K562 (cell line): ENCODE measurements around the gene PI16. TPM values are rescaled to one million over a fixed set of nuclear protein-coding genes. Genes with fewer than 3 reads are reported as not detected.

Source experiments
- ATAC-seq: fragments of 200-7000 bp; cut with Tn5 transposase; 3 replicates; pipeline ENCODE4 v1.9.1; 2020; ENCODE audit warnings: moderate library complexity
- BruUV-seq: library from RNA; stranded (reverse); fragments of 400-500 nt; replicated peaks from 2 replicates; lab custom pipeline; 2021; lab: Mats Ljungman, UMichigan
- CTCF ChIA-PET: fragments of 300-600 bp; formaldehyde crosslinking; extraction: SDS; loops from one replicate; lab custom pipeline; 2021; ENCODE audit warnings: low intra/inter-chr PET ratio; lab: Yijun Ruan, JAX
- POLR2A ChIA-PET: fragments of 300-600, 350-650 bp; sonication (Branson Sonifier 250); formaldehyde crosslinking; extraction: SDS; loops from one replicate; lab custom pipeline; 2021; ENCODE audit warnings: antibody characterized with exemption, inconsistent platforms; lab: Yijun Ruan, JAX
- DNase-seq, 4 experiments: peaks; one replicate each; pipeline versions ENCODE4 v3.0.0 to v3.0.0-alpha.2; 2011 to 2018; ENCODE audit warnings: low spot score in 3 of 4, mixed read lengths in 3 of 4; ENCODE audit errors: extremely low read depth in 1 of 4
- FAIRE-seq: peaks from 2 replicates; lab custom pipeline; 2011; peaks lifted over from hg19 to GRCh38; lab: Jason Lieb, UNC
- H2AFZ ChIP-seq: 2 replicates; pipeline ENCODE4 v1.6.0; 2011; ENCODE audit warnings: low read depth, low read length, control low read depth, inconsistent platforms
- H3K27ac ChIP-seq: fragments of 200-600 bp; 3 replicates; pipeline ENCODE4 v1.8.0; 2011; ENCODE audit warnings: low read depth, mild to moderate bottlenecking, control low read depth, inconsistent platforms, low read length, moderate library complexity, mixed read lengths; ENCODE audit errors: extremely low read depth
- H3K27me3 ChIP-seq, 2 experiments: fragments of 300-600 bp in 1 of 2; 2 replicates in 1 of 2; 3 replicates in 1 of 2; pipeline versions ENCODE4 v1.6.0 to v1.8.0; 2011; ENCODE audit warnings: inconsistent platforms in 2 of 2, low read length in 2 of 2, mild to moderate bottlenecking in 1 of 2, mixed read lengths in 1 of 2, moderate library complexity in 1 of 2; ENCODE audit not compliant: control insufficient read depth in 2 of 2, insufficient read depth in 2 of 2
- H3K36me3 ChIP-seq: fragments of 300-600 bp; 3 replicates; pipeline ENCODE4 v1.8.0; 2011; ENCODE audit warnings: mild to moderate bottlenecking, low read length, inconsistent platforms; ENCODE audit not compliant: control insufficient read depth, insufficient read depth
- H3K4me1 ChIP-seq, 2 experiments: fragments of 200-600 bp in 1 of 2; replicated peaks in 1 of 2; 2 replicates in 1 of 2; 3 replicates in 1 of 2; pipeline versions ENCODE4 v1.5.1 to v1.8.0; 2011; ENCODE audit warnings: inconsistent platforms in 2 of 2, low read length in 2 of 2, mild to moderate bottlenecking in 1 of 2, mixed read lengths in 1 of 2, moderate library complexity in 1 of 2; ENCODE audit not compliant: control insufficient read depth in 2 of 2, insufficient read depth in 2 of 2
- H3K4me2 ChIP-seq: 2 replicates; pipeline ENCODE4 v1.6.1; 2011; ENCODE audit warnings: low read length, control low read depth, inconsistent platforms, mixed read lengths; ENCODE audit not compliant: insufficient read depth
- H3K4me3 ChIP-seq: fragments of 200-600 bp; sonication (generic), shearing (Covaris generic); 2 replicates; pipeline ENCODE4 v1.5.1; 2016; ENCODE audit warnings: control low read depth, inconsistent platforms
- H3K79me2 ChIP-seq: fragments of 200-600 bp; 3 replicates; pipeline ENCODE4 v1.8.0; 2011; ENCODE audit warnings: low read length, inconsistent platforms; ENCODE audit not compliant: control insufficient read depth, insufficient read depth
- H3K9ac ChIP-seq, 2 experiments: 2 replicates each; pipeline versions ENCODE4 v1.6.0 to v1.6.1; 2011; ENCODE audit warnings: low read depth in 2 of 2, low read length in 2 of 2, control low read depth in 1 of 2, inconsistent platforms in 1 of 2, mild to moderate bottlenecking in 1 of 2, mixed read lengths in 1 of 2; ENCODE audit not compliant: insufficient read depth in 1 of 2
- H3K9me1 ChIP-seq: one replicate; pipeline ENCODE4 v1.6.0; 2011; ENCODE audit warnings: inconsistent platforms, mild to moderate bottlenecking, low read length, moderate library complexity; ENCODE audit not compliant: control insufficient read depth, insufficient read depth
- H3K9me3 ChIP-seq: replicated peaks from 2 replicates; pipeline ENCODE4 v1.5.1; 2011; ENCODE audit warnings: low read depth, low read length, inconsistent platforms; ENCODE audit not compliant: control insufficient read depth, insufficient read depth
- H4K20me1 ChIP-seq: replicated peaks from 2 replicates; pipeline ENCODE4 v1.6.1; 2011; ENCODE audit warnings: low read length, inconsistent platforms, mixed read lengths; ENCODE audit not compliant: control insufficient read depth, insufficient read depth
- ATF3 ChIP-seq, 2 experiments: fragments of 450-650 bp in 1 of 2; sonication (generic) in 1 of 2; formaldehyde crosslinking in 1 of 2; IDR thresholded peaks in 1 of 2; conservative IDR thresholded peaks in 1 of 2; 2 replicates each; pipeline versions ENCODE4 v1.6.1 to v1.8.1; 2016 to 2023; ENCODE audit warnings: mild to moderate bottlenecking in 2 of 2, moderate library complexity in 2 of 2, inconsistent platforms in 1 of 2, missing genetic modification reagents in 1 of 2
- CEBPB ChIP-seq: fragments of 450-650 bp; IDR thresholded peaks from 2 replicates; pipeline ENCODE4 v1.6.1; 2016; ENCODE audit warnings: missing genetic modification characterization, missing compliant biosample characterization
- JUND ChIP-seq, 2 experiments: IDR thresholded peaks; 2 replicates in 1 of 2; 3 replicates in 1 of 2; pipeline ENCODE4 v1.6.1; 2011; ENCODE audit warnings: borderline replicate concordance in 2 of 2, low read depth in 2 of 2, low read length in 2 of 2, improper control_type of control experiment in 1 of 2, missing biosample characterization in 1 of 2, missing genetic modification characterization in 1 of 2, missing genetic modification reagents in 1 of 2
- TAF7 ChIP-seq: fragments of 450-650 bp; IDR thresholded peaks from 2 replicates; pipeline ENCODE4 v1.6.1; 2016; ENCODE audit warnings: missing genetic modification characterization, missing compliant biosample characterization
- ZNF445 ChIP-seq: fragments of 250-450 bp; sonication (Bioruptor Pico); IDR thresholded peaks from 2 replicates; pipeline ENCODE4 v1.4.0; 2020; ENCODE audit warnings: low read depth, mild to moderate bottlenecking, moderate library complexity
- WGBS: fragments of 100-300 bp; shearing (Covaris generic); methylation state at CpG from one replicate; pipeline ENCODE4 v1.1.6; 2016; ENCODE audit warnings: low coverage, mixed read lengths; ENCODE audit not compliant: insufficient coverage; ENCODE audit errors: missing lambda C conversion rate; 5-methylcytosine and 5-hydroxymethylcytosine counted together
- in situ Hi-C: fragments of 300-500 bp; cut with MboI; formaldehyde crosslinking; loops from 4 replicates; pipeline ENCODE4 v1.15.0; 2018; ENCODE audit warnings: inconsistent platforms, mixed read lengths
- intact Hi-C: fragments of 100-400 bp; cut with micrococcal nuclease; formaldehyde crosslinking; loops from 2 replicates; pipeline ENCODE4 v1.14.2; 2022
- polyA plus RNA-seq, 8 experiments: library from polyadenylated mRNA; depleted of rRNA in 4 of 8; stranded (reverse) in 5 of 8; unstranded in 3 of 8; fragments of >200 nt; fragmentation: Nextera tagmentation in 2 of 8; fragmentation: Illumina TruSeq in 1 of 8; extraction: Ambion mirVana in 2 of 8; extraction: Trizol in 1 of 8; gene quantifications; 2 replicates each; pipeline versions ENCODE4 v1.2.1 to v1.2.3, GENCODE V29; 2011 to 2014; ENCODE audit warnings: inconsistent platforms in 1 of 8, missing spikeins in 1 of 8
- total RNA-seq, 7 experiments: library from RNA; depleted of rRNA in 6 of 7; stranded (reverse); fragments of >200 nt in 6 of 7; fragmentation: Illumina TruSeq in 2 of 7; extraction: Trizol in 2 of 7; gene quantifications; 2 replicates each; pipeline versions ENCODE4 v1.2.1 to v1.2.3, GENCODE V29; 2011 to 2021; ENCODE audit warnings: low replicate concordance in 1 of 7

PI16 gene
- total and polyA plus RNA-seq, 9 of the 15 experiments (the other 6 are each of a cell fraction or from before 2014, with no cell fraction given), result 0.06 to 0.18 TPM; not detected in 7

GRCh38 chr6:36920049-36920448, 34.5 kb upstream of the PI16 start:
- no peak overlapping the region for H3K4me2 ChIP-seq
- CTCF ChIA-PET, result no interaction called here
- 79% methylated on average over 4 of the region's 4 CpGs for WGBS

GRCh38 chr6:36920546-36920945, 34.0 kb upstream of the PI16 start:
- Histone ChIP-seq H3K9me3 (no peaks in the 10 kb centered on the region), H3K9me1 (no peaks in the 10 kb centered on the region), H2AFZ (no peak overlapping the region), H3K9ac (no peak overlapping the region), H3K4me1 (no peaks in the 10 kb centered on the region), H4K20me1 (no peaks in the 10 kb centered on the region), H3K4me2 (no peak overlapping the region), H3K36me3 (peaks cover 91% of the 10 kb centered on the region), H3K4me3 (no peak overlapping the region), H3K79me2 (no peaks in the 10 kb centered on the region), H3K27me3 (no peaks in the 10 kb centered on the region), H3K27ac (no peak overlapping the region)
- FAIRE-seq (no peak), ATAC-seq (no peak), DNase-seq (no peak)
- 78% methylated on average over 5 of the region's 5 CpGs for WGBS
- in situ Hi-C loops (no loop called here), intact Hi-C loops (no loop called here)
- ChIA-PET CTCF (no interaction called here), POLR2A (no interaction called here)
- no TSS peak for BruUV-seq
- TF ChIP-seq CEBPB (tag) (peak; percentile 33; the same call in 1 of the 2 replicates), TAF7 (tag) (no peak)

More at GRCh38 chr6:36920049-36920448, 34.5 kb upstream of the PI16 start:
- H3K36me3 ChIP-seq, result peaks cover 91% of the 10 kb centered on the region
- H3K27ac ChIP-seq, result no peak overlapping the region
- no peaks in the 10 kb centered on the region for H3K9me1 ChIP-seq
- TF ChIP-seq ZNF445 (CRISPR knock-in tag), result no peak
- TF ChIP-seq JUND (IDR thresholded peaks at IDR 0.05; ENCODE audit: borderline replicate concordance, low read depth, low read length), result peak; percentile 40; the same call in 1 of the 2 replicates
- no peak for TF ChIP-seq JUND (tag; IDR thresholded peaks at IDR 0.05; ENCODE audit: borderline replicate concordance, low read depth, low read length)
- TF ChIP-seq ATF3 (IDR thresholded peaks at IDR 0.05), result peak; percentile 27; the same call in 1 of the 2 replicates
- TF ChIP-seq ATF3 (CRISPR knock-in tag; conservative IDR thresholded peaks at IDR 0.05), result no peak
- H3K4me1 ChIP-seq, result no peaks in the 10 kb centered on the region
- DNase-seq (no peak), FAIRE-seq (no peak), ATAC-seq (no peak)
- H3K9ac ChIP-seq, result no peak overlapping the region
- no TSS peak for BruUV-seq
- no peak overlapping the region for H3K4me3 ChIP-seq
- no peaks in the 10 kb centered on the region for H3K79me2 ChIP-seq
- in situ Hi-C loops (no loop called here), intact Hi-C loops (no loop called here)
- POLR2A ChIA-PET, result no interaction called here
- H4K20me1 ChIP-seq, result no peaks in the 10 kb centered on the region
- H3K27me3 ChIP-seq, result no peaks in the 10 kb centered on the region
- no peak overlapping the region for H2AFZ ChIP-seq
- no peaks in the 10 kb centered on the region for H3K9me3 ChIP-seq
